ENCODE results near the gene ATP1B1. TPM values are rescaled to one million over a fixed set of nuclear protein-coding genes. Genes with fewer than 3 reads are reported as not detected.

The ATP1B1 gene
- total and polyA plus RNA-seq, 2 experiments from 2014 or later = 51.0 to 73.4 TPM

DNA sequence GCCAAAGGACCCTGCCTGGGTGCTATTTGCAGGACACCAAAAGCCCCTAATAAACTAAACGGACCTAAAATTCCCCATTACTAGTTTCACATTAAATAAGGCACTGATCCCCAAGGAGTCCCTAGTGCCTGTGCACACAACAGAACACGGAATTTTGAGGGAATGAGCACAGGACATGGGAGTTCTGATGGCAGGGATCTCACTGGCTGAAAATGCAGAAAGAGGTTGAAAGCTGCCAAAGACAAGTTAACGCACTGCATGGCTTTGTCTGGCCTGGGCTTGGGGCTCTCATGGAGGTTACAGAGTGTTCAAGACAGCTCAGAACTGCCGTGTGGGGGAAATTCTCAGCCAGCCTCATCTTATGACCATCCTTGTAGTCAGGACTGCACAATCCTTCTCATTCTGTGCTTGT is 15.6 kb upstream of the ATP1B1 start:
- H3K27me3 Mint-ChIP-seq (ENCODE audit: insufficient read depth, low read depth, poor library complexity) = peaks cover 3% of the 10 kb centered on the region
- Histone ChIP-seq H3K9me2 (ENCODE audit: insufficient read depth) (no peaks in the 10 kb centered on the region; the same call in 1 of the 2 replicates), H3K27me3 (ENCODE audit: insufficient read depth) (no peaks in the 10 kb centered on the region), H2AFZ (no peak overlapping the region), H3K27ac (ENCODE audit: low read depth) (no peak overlapping the region), H3K36me3 (ENCODE audit: insufficient read depth) (no peaks in the 10 kb centered on the region), H3K4me3 (no peak overlapping the region), H3K4me1 (ENCODE audit: insufficient read depth) (0 out of 2 replicates have a peak, but pooled peaks cover 7% of the 10 kb centered on the region), H4K20me1 (replicated peaks; ENCODE audit: insufficient read depth) (no peaks in the 10 kb centered on the region), H3F3A (replicated peaks; ENCODE audit: low read depth) (no peaks in the 10 kb centered on the region), H3K4me2 (no peak overlapping the region), H3K79me2 (replicated peaks; ENCODE audit: insufficient read depth) (no peaks in the 10 kb centered on the region)
- no peaks in the 10 kb centered on the region for H3K36me3 Mint-ChIP-seq (ENCODE audit: low read depth)
- TF ChIP-seq CREB1 (CRISPR knock-in tag; IDR thresholded peaks at IDR 0.05; ENCODE audit: low read depth) (no peak), STAT1 (IDR thresholded peaks at IDR 0.05; ENCODE audit: unreplicated experiment) (no peak), ZNF114 (CRISPR knock-in tag; IDR thresholded peaks at IDR 0.05) (no peak), JUNB (IDR thresholded peaks at IDR 0.05; ENCODE audit: unreplicated experiment) (no peak), EZH2phosphoT487 (IDR thresholded peaks at IDR 0.05; ENCODE audit: unreplicated experiment) (no peak), ZNF331 (CRISPR knock-in tag; IDR thresholded peaks at IDR 0.05; ENCODE audit: low read depth) (no peak), NANOG (IDR thresholded peaks at IDR 0.05; ENCODE audit: borderline replicate concordance) (no peak), POLR2AphosphoS5 (IDR thresholded peaks at IDR 0.05; ENCODE audit: low read depth) (no peak), EZH2 (IDR thresholded peaks at IDR 0.05; ENCODE audit: low read depth, unreplicated experiment) (no peak)
- TF ChIP-seq, protein P1, sequence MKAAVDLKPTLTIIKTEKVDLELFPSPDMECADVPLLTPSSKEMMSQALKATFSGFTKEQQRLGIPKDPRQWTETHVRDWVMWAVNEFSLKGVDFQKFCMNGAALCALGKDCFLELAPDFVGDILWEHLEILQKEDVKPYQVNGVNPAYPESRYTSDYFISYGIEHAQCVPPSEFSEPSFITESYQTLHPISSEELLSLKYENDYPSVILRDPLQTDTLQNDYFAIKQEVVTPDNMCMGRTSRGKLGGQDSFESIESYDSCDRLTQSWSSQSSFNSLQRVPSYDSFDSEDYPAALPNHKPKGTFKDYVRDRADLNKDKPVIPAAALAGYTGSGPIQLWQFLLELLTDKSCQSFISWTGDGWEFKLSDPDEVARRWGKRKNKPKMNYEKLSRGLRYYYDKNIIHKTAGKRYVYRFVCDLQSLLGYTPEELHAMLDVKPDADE (IDR thresholded peaks at IDR 0.05) = no peak
- TF ChIP-seq, protein P2, sequence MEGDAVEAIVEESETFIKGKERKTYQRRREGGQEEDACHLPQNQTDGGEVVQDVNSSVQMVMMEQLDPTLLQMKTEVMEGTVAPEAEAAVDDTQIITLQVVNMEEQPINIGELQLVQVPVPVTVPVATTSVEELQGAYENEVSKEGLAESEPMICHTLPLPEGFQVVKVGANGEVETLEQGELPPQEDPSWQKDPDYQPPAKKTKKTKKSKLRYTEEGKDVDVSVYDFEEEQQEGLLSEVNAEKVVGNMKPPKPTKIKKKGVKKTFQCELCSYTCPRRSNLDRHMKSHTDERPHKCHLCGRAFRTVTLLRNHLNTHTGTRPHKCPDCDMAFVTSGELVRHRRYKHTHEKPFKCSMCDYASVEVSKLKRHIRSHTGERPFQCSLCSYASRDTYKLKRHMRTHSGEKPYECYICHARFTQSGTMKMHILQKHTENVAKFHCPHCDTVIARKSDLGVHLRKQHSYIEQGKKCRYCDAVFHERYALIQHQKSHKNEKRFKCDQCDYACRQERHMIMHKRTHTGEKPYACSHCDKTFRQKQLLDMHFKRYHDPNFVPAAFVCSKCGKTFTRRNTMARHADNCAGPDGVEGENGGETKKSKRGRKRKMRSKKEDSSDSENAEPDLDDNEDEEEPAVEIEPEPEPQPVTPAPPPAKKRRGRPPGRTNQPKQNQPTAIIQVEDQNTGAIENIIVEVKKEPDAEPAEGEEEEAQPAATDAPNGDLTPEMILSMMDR (conservative IDR thresholded peaks at IDR 0.05; ENCODE audit: low read depth in 2 of 2) = no peak
- TF ChIP-seq, protein P3, sequence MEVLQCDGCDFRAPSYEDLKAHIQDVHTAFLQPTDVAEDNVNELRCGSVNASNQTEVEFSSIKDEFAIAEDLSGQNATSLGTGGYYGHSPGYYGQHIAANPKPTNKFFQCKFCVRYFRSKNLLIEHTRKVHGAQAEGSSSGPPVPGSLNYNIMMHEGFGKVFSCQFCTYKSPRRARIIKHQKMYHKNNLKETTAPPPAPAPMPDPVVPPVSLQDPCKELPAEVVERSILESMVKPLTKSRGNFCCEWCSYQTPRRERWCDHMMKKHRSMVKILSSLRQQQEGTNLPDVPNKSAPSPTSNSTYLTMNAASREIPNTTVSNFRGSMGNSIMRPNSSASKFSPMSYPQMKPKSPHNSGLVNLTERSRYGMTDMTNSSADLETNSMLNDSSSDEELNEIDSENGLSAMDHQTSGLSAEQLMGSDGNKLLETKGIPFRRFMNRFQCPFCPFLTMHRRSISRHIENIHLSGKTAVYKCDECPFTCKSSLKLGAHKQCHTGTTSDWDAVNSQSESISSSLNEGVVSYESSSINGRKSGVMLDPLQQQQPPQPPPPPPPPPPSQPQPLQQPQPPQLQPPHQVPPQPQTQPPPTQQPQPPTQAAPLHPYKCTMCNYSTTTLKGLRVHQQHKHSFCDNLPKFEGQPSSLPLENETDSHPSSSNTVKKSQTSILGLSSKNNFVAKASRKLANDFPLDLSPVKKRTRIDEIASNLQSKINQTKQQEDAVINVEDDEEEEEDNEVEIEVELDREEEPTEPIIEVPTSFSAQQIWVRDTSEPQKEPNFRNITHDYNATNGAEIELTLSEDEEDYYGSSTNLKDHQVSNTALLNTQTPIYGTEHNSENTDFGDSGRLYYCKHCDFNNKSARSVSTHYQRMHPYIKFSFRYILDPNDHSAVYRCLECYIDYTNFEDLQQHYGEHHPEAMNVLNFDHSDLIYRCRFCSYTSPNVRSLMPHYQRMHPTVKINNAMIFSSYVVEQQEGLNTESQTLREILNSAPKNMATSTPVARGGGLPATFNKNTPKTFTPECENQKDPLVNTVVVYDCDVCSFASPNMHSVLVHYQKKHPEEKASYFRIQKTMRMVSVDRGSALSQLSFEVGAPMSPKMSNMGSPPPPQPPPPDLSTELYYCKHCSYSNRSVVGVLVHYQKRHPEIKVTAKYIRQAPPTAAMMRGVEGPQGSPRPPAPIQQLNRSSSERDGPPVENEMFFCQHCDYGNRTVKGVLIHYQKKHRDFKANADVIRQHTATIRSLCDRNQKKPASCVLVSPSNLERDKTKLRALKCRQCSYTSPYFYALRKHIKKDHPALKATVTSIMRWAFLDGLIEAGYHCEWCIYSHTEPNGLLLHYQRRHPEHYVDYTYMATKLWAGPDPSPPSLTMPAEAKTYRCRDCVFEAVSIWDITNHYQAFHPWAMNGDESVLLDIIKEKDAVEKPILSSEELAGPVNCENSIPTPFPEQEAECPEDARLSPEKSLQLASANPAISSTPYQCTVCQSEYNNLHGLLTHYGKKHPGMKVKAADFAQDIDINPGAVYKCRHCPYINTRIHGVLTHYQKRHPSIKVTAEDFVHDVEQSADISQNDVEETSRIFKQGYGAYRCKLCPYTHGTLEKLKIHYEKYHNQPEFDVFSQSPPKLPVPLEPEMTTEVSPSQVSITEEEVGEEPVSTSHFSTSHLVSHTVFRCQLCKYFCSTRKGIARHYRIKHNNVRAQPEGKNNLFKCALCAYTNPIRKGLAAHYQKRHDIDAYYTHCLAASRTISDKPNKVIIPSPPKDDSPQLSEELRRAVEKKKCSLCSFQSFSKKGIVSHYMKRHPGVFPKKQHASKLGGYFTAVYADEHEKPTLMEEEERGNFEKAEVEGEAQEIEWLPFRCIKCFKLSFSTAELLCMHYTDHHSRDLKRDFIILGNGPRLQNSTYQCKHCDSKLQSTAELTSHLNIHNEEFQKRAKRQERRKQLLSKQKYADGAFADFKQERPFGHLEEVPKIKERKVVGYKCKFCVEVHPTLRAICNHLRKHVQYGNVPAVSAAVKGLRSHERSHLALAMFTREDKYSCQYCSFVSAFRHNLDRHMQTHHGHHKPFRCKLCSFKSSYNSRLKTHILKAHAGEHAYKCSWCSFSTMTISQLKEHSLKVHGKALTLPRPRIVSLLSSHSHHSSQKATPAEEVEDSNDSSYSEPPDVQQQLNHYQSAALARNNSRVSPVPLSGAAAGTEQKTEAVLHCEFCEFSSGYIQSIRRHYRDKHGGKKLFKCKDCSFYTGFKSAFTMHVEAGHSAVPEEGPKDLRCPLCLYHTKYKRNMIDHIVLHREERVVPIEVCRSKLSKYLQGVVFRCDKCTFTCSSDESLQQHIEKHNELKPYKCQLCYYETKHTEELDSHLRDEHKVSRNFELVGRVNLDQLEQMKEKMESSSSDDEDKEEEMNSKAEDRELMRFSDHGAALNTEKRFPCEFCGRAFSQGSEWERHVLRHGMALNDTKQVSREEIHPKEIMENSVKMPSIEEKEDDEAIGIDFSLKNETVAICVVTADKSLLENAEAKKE (CRISPR knock-in tag; IDR thresholded peaks at IDR 0.05) = no peak
- TF ChIP-seq, protein P4, sequence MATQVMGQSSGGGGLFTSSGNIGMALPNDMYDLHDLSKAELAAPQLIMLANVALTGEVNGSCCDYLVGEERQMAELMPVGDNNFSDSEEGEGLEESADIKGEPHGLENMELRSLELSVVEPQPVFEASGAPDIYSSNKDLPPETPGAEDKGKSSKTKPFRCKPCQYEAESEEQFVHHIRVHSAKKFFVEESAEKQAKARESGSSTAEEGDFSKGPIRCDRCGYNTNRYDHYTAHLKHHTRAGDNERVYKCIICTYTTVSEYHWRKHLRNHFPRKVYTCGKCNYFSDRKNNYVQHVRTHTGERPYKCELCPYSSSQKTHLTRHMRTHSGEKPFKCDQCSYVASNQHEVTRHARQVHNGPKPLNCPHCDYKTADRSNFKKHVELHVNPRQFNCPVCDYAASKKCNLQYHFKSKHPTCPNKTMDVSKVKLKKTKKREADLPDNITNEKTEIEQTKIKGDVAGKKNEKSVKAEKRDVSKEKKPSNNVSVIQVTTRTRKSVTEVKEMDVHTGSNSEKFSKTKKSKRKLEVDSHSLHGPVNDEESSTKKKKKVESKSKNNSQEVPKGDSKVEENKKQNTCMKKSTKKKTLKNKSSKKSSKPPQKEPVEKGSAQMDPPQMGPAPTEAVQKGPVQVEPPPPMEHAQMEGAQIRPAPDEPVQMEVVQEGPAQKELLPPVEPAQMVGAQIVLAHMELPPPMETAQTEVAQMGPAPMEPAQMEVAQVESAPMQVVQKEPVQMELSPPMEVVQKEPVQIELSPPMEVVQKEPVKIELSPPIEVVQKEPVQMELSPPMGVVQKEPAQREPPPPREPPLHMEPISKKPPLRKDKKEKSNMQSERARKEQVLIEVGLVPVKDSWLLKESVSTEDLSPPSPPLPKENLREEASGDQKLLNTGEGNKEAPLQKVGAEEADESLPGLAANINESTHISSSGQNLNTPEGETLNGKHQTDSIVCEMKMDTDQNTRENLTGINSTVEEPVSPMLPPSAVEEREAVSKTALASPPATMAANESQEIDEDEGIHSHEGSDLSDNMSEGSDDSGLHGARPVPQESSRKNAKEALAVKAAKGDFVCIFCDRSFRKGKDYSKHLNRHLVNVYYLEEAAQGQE (IDR thresholded peaks at IDR 0.05; ENCODE audit: unreplicated experiment) = no peak
- peak; percentile 41; the same call in 1 of the 3 replicates for ATAC-seq
- DNase-seq (ENCODE audit: low spot score) = no peak
- H3K4me3 Mint-ChIP-seq = no peak overlapping the region
- no peaks in the 10 kb centered on the region for H3K9me3 Mint-ChIP-seq
- H3K27ac Mint-ChIP-seq = no peak overlapping the region
- H3K4me1 Mint-ChIP-seq = peaks cover 12% of the 10 kb centered on the region

Data from GM23338 (cell line).